ENCODE data around the gene CRAT. TPM values are rescaled to one million over a fixed set of nuclear protein-coding genes. Genes with fewer than 3 reads are reported as not detected.

The CRAT gene
- total RNA-seq, 1 experiment from 2014 or later: 16.1 TPM

GRCh38 chr9:129126749-129127618, 16.4 kb upstream of the CRAT start:
- Histone ChIP-seq H4K20me1 (ENCODE audit: low read length) (no peaks in the 10 kb centered on the region), H3K36me3 (ENCODE audit: low read depth, low read length) (peaks cover 8% of the 10 kb centered on the region; the same call in 1 of the 2 replicates), H3K27ac (ENCODE audit: low read length) (no peak overlapping the region), H3K9me3 (ENCODE audit: low read length) (no peaks in the 10 kb centered on the region), H3K79me2 (ENCODE audit: low read length) (no peaks in the 10 kb centered on the region), H3K4me3 (ENCODE audit: low read length) (no peak overlapping the region), H2AFZ (ENCODE audit: low read length) (no peak overlapping the region), H3F3A (ENCODE audit: low read length, unreplicated experiment) (no peaks in the 10 kb centered on the region), H3K9me2 (replicated peaks; ENCODE audit: low read length) (no peaks in the 10 kb centered on the region), H3K4me1 (ENCODE audit: insufficient read depth, low read length) (peaks cover 6% of the 10 kb centered on the region; the same call in 1 of the 2 replicates), H3K9ac (ENCODE audit: low read length) (no peak overlapping the region), H3K4me2 (ENCODE audit: low read length) (no peak overlapping the region), H3K27me3 (ENCODE audit: low read length) (no peaks in the 10 kb centered on the region)
- CTCF ChIA-PET: no interaction called here
- intact Hi-C loops (cut with micrococcal nuclease): no loop called here
- no peak for DNase-seq
- ATAC-seq: no peak
- no TSS peak for BruUV-seq (replicated peaks)
- POLR2A ChIA-PET (ENCODE audit: unreplicated experiment): no interaction called here
- no peak for TF ChIP-seq CTCF (conservative IDR thresholded peaks at IDR 0.05; ENCODE audit: low read depth, low read length)
- no peak for TF ChIP-seq EZH2phosphoT487 (IDR thresholded peaks at IDR 0.05; ENCODE audit: borderline replicate concordance, low read length)
- TF ChIP-seq EZH2 (IDR thresholded peaks at IDR 0.05; ENCODE audit: low read length, unreplicated experiment): no peak

GRCh38 chr9:129125478-129125877, 14.9 kb upstream of the CRAT start:
- no peaks in the 10 kb centered on the region for H3K27me3 ChIP-seq (ENCODE audit: low read length)
- ChIA-PET POLR2A (ENCODE audit: unreplicated experiment) (interaction anchor here (0.6 kb wide), 1 partner anchor 352 kb away, joined by 11 read pairs; no protein-coding TSS in a partner anchor), CTCF (interaction anchor here (0.6 kb wide), 1 partner anchor 12 kb away, joined by 3 read pairs; no protein-coding TSS in a partner anchor)
- H3K4me1 ChIP-seq (ENCODE audit: insufficient read depth, low read length): peaks cover 6% of the 10 kb centered on the region; the same call in 1 of the 2 replicates
- no peaks in the 10 kb centered on the region for H3F3A ChIP-seq (ENCODE audit: low read length, unreplicated experiment)
- TF ChIP-seq EZH2 (IDR thresholded peaks at IDR 0.05; ENCODE audit: low read length, unreplicated experiment) (no peak), EZH2phosphoT487 (IDR thresholded peaks at IDR 0.05; ENCODE audit: borderline replicate concordance, low read length) (no peak), CTCF (conservative IDR thresholded peaks at IDR 0.05; ENCODE audit: low read depth, low read length) (no peak)
- no peak overlapping the region for H3K9ac ChIP-seq (ENCODE audit: low read length)
- H4K20me1 ChIP-seq (ENCODE audit: low read length): no peaks in the 10 kb centered on the region
- no peaks in the 10 kb centered on the region for H3K79me2 ChIP-seq (ENCODE audit: low read length)
- no peak overlapping the region for H2AFZ ChIP-seq (ENCODE audit: low read length)
- ATAC-seq (peak; percentile 15; the same call in 1 of the 2 replicates), DNase-seq (peak; percentile 69)
- peak overlapping the region; percentile 20; the same call in 1 of the 2 replicates for H3K27ac ChIP-seq (ENCODE audit: low read length)
- no peaks in the 10 kb centered on the region for H3K9me2 ChIP-seq (replicated peaks; ENCODE audit: low read length)
- no peak overlapping the region for H3K4me2 ChIP-seq (ENCODE audit: low read length)
- H3K36me3 ChIP-seq (ENCODE audit: low read depth, low read length): peaks cover 11% of the 10 kb centered on the region; the same call in 1 of the 2 replicates
- intact Hi-C loops (cut with micrococcal nuclease): no loop called here
- no peak overlapping the region for H3K4me3 ChIP-seq (ENCODE audit: low read length)
- H3K9me3 ChIP-seq (ENCODE audit: low read length): no peaks in the 10 kb centered on the region
- BruUV-seq (replicated peaks): no TSS peak
